ENCODE measurements around the gene COL20A1. TPM values are rescaled to one million over a fixed set of nuclear protein-coding genes. Genes with fewer than 3 reads are reported as not detected.
A peak's percentile ranks its signal among the peaks of the same experiment; 100 is the strongest.

Gene COL20A1
- total and polyA plus RNA-seq, 2 of the 13 experiments (the other 11 are each of a cell fraction or from before 2014, with no cell fraction given): not detected

- no TSS peak for BruUV-seq (replicated peaks)
- Histone ChIP-seq H3K4me2 (ENCODE audit: low read depth, low read length) (no peak overlapping the region), H4K20me1 (ENCODE audit: insufficient read depth, low read length) (no peaks in the 10 kb centered on the region; the same call in 1 of the 2 replicates), H3K4me3 (replicated peaks in 1 of 3; ENCODE audit: insufficient read depth in 1 of 3, low read depth in 2 of 3, low read length in 3 of 3) (no peak overlapping the region), H2AFZ (ENCODE audit: low read length) (no peak overlapping the region), H3K9ac (ENCODE audit: insufficient read depth, low read depth, low read length) (no peak overlapping the region), H3K36me3 (replicated peaks in 1 of 2; ENCODE audit: control insufficient read depth in 1 of 2, insufficient read depth in 2 of 2, low read length in 2 of 2) (no peaks in the 10 kb centered on the region), H3K9me3 (ENCODE audit: low read length) (no peaks in the 10 kb centered on the region), H3K4me1 (ENCODE audit: insufficient read depth, low read length) (no peaks in the 10 kb centered on the region), H3K27ac (ENCODE audit: extremely low read length, insufficient read depth, low read length) (no peak overlapping the region), H3K27me3 (ENCODE audit: control insufficient read depth in 1 of 2, insufficient read depth in 2 of 2, low read length in 2 of 2) (peaks cover 10 to 12% of the 10 kb centered on the region in 2 experiments; a peak in 3 of 5 replicates), H3K79me2 (ENCODE audit: insufficient read depth, low read length) (no peaks in the 10 kb centered on the region)
- 34% methylated on average over 3 of the region's 12 CpGs for WGBS (ENCODE audit: low lambda C conversion rate)
- intact Hi-C loops (cut with micrococcal nuclease; ENCODE audit: unreplicated experiment): no loop called here
- peak; percentile 2; the same call in 1 of the 3 replicates for ATAC-seq
- FAIRE-seq: no peak
- DNase-seq (ENCODE audit: low spot score): no peak
- ChIA-PET POLR2A (no interaction called here), CTCF (ENCODE audit: low intra/inter-chr PET ratio, low total read pairs) (no interaction called here)
- in situ Hi-C loops (cut with HindIII; ENCODE audit: extremely low pct_ligation_motif_present, low pct_unique_long_range_greater_than_20kb): no loop called here
- TF ChIP-seq GTF3A (CRISPR knock-in tag; conservative IDR thresholded peaks at IDR 0.05) (no peak), SRSF4 (IDR thresholded peaks at IDR 0.05; ENCODE audit: low read depth, low read length, poor library complexity, severe bottlenecking) (no peak), ZNF501 (CRISPR knock-in tag; IDR thresholded peaks at IDR 0.05) (no peak), ZNF543 (CRISPR knock-in tag; IDR thresholded peaks at IDR 0.05) (no peak), RERE (CRISPR knock-in tag; IDR thresholded peaks at IDR 0.05; ENCODE audit: low read depth) (no peak), U2AF1 (optimal IDR thresholded peaks at IDR 0.05; ENCODE audit: low read depth, low read length) (no peak), RXRA (CRISPR knock-in tag; IDR thresholded peaks at IDR 0.05) (no peak), MTF1 (CRISPR knock-in tag; IDR thresholded peaks at IDR 0.05) (no peak), XRCC5 (optimal IDR thresholded peaks at IDR 0.05; ENCODE audit: low read length) (no peak), STAG1 (CRISPR knock-in tag; IDR thresholded peaks at IDR 0.05) (no peak), ZNF766 (CRISPR knock-in tag; IDR thresholded peaks at IDR 0.05; ENCODE audit: borderline replicate concordance) (no peak), PTBP1 (IDR thresholded peaks at IDR 0.05; ENCODE audit: low read depth, low read length, poor library complexity, severe bottlenecking) (no peak), ZNF83 (CRISPR knock-in tag; IDR thresholded peaks at IDR 0.05; ENCODE audit: borderline replicate concordance) (no peak)
- TF ChIP-seq, protein P1, sequence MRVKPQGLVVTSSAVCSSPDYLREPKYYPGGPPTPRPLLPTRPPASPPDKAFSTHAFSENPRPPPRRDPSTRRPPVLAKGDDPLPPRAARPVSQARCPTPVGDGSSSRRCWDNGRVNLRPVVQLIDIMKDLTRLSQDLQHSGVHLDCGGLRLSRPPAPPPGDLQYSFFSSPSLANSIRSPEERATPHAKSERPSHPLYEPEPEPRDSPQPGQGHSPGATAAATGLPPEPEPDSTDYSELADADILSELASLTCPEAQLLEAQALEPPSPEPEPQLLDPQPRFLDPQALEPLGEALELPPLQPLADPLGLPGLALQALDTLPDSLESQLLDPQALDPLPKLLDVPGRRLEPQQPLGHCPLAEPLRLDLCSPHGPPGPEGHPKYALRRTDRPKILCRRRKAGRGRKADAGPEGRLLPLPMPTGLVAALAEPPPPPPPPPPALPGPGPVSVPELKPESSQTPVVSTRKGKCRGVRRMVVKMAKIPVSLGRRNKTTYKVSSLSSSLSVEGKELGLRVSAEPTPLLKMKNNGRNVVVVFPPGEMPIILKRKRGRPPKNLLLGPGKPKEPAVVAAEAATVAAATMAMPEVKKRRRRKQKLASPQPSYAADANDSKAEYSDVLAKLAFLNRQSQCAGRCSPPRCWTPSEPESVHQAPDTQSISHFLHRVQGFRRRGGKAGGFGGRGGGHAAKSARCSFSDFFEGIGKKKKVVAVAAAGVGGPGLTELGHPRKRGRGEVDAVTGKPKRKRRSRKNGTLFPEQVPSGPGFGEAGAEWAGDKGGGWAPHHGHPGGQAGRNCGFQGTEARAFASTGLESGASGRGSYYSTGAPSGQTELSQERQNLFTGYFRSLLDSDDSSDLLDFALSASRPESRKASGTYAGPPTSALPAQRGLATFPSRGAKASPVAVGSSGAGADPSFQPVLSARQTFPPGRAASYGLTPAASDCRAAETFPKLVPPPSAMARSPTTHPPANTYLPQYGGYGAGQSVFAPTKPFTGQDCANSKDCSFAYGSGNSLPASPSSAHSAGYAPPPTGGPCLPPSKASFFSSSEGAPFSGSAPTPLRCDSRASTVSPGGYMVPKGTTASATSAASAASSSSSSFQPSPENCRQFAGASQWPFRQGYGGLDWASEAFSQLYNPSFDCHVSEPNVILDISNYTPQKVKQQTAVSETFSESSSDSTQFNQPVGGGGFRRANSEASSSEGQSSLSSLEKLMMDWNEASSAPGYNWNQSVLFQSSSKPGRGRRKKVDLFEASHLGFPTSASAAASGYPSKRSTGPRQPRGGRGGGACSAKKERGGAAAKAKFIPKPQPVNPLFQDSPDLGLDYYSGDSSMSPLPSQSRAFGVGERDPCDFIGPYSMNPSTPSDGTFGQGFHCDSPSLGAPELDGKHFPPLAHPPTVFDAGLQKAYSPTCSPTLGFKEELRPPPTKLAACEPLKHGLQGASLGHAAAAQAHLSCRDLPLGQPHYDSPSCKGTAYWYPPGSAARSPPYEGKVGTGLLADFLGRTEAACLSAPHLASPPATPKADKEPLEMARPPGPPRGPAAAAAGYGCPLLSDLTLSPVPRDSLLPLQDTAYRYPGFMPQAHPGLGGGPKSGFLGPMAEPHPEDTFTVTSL (CRISPR knock-in tag; IDR thresholded peaks at IDR 0.05; ENCODE audit: borderline replicate concordance): no peak
Measured at GRCh38 chr20:63352811-63353221, 59.8 kb downstream of the COL20A1 start.
